SU-DHL-6 (cell line): ENCODE results near the gene PTPRK.

ENCODE experiments used
- H2AFZ ChIP-seq: fragments of 200-600 bp; sonication (generic); 2 replicates; pipeline ENCODE4 v1.6.1; 2014; ENCODE audit warnings: low read depth, mild to moderate bottlenecking, moderate library complexity, mixed read lengths, antibody characterized with exemption, low read length; ENCODE audit not compliant: severe bottlenecking
- H3F3A ChIP-seq: fragments of 200-600 bp; shearing (Covaris generic); 2 replicates; pipeline ENCODE4 v1.6.0; 2016; ENCODE audit warnings: antibody characterized with exemption, mild to moderate bottlenecking; ENCODE audit not compliant: insufficient read depth
- H3K27ac ChIP-seq: fragments of 200-600 bp; sonication (generic); 2 replicates; pipeline ENCODE4 v1.5.1; 2016; ENCODE audit warnings: low read depth, mild to moderate bottlenecking, low read length, moderate library complexity, mixed read lengths
- H3K27me3 ChIP-seq: fragments of 200-600 bp; sonication (generic), shearing (Covaris generic); 2 replicates; pipeline ENCODE4 v1.6.0; 2014; ENCODE audit warnings: mild to moderate bottlenecking, low read length
- H3K36me3 ChIP-seq: fragments of 200-600 bp; sonication (generic); 2 replicates; pipeline ENCODE4 v1.6.1; 2014; ENCODE audit warnings: mild to moderate bottlenecking, low read length, mixed read lengths
- H3K4me2 ChIP-seq: fragments of 300-600, 200-600 bp; shearing (Covaris generic), sonication (generic); 2 replicates; pipeline ENCODE4 v1.6.0; 2014; ENCODE audit warnings: low read length, low read depth, mild to moderate bottlenecking; ENCODE audit not compliant: poor library complexity, severe bottlenecking
- H3K4me3 ChIP-seq: fragments of 200-600 bp; sonication (generic); 2 replicates; pipeline ENCODE4 v1.5.1; 2014; ENCODE audit warnings: antibody characterized with exemption, low read length, mild to moderate bottlenecking, mixed read lengths; ENCODE audit not compliant: insufficient read depth, poor library complexity, severe bottlenecking
- H3K79me2 ChIP-seq: fragments of 200-600 bp; sonication (generic); 2 replicates; pipeline ENCODE4 v1.6.1; 2014; ENCODE audit warnings: mild to moderate bottlenecking, low read length, moderate library complexity; ENCODE audit not compliant: insufficient read depth
- H3K9ac ChIP-seq: fragments of 200-600 bp; sonication (generic); 2 replicates; pipeline ENCODE4 v1.7.0; 2014; ENCODE audit warnings: mild to moderate bottlenecking, low read length
- H3K9me2 ChIP-seq: fragments of 200-600 bp; sonication (generic); replicated peaks from 2 replicates; pipeline ENCODE4 v1.6.1; 2014; ENCODE audit warnings: low read length; ENCODE audit not compliant: insufficient read depth
- H3K9me3 ChIP-seq: fragments of 200-600 bp; sonication (generic); 2 replicates; pipeline ENCODE4 v1.6.1; 2014; ENCODE audit warnings: low read length, mixed read lengths; ENCODE audit not compliant: insufficient read depth
- H4K20me1 ChIP-seq: fragments of 200-600 bp; sonication (generic); 2 replicates; pipeline ENCODE4 v1.6.1; 2014; ENCODE audit warnings: low read depth, mild to moderate bottlenecking, antibody characterized with exemption, low read length, moderate library complexity, mixed read lengths
- EZH2phosphoT487 ChIP-seq: fragments of 200-600 bp; sonication (generic), shearing (Covaris generic); conservative IDR thresholded peaks from 2 replicates; pipeline ENCODE4 v1.6.1; 2018; ENCODE audit warnings: mild to moderate bottlenecking, antibody characterized with exemption, low read length, moderate library complexity, mixed read lengths
- TF ChIP-seq, protein P1 (sequence below): fragments of 200-600 bp; sonication (generic); IDR thresholded peaks from one replicate; pipeline ENCODE4 v1.5.1; 2017; ENCODE audit warnings: antibody characterized with exemption, mild to moderate bottlenecking, low read length, moderate library complexity; ENCODE audit not compliant: insufficient read depth, poor library complexity, severe bottlenecking

The PTPRK gene

DNA sequence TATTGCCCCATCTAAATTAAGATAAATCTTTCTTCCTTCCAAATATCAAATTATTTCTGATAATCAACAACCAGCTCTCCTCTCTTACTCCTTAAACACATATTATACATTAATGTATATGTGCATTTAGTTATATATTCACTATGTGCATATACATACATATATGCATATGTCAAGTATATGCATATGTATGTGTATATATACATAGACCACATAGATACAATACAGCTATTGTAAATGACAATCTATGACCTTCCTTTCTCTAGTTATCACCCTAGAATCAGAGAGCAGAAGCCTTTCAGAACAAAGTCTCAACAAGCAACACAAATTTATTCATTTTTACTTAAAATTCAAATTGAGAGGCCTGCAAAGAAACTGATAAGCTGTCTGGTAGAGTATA lies 378.5 kb downstream of the PTPRK start:
- no peaks in the 10 kb centered on the region for H3F3A ChIP-seq
- no peaks in the 10 kb centered on the region for H3K27me3 ChIP-seq
- no peaks in the 10 kb centered on the region for H3K36me3 ChIP-seq
- H3K79me2 ChIP-seq = no peaks in the 10 kb centered on the region
- H3K9ac ChIP-seq = no peak overlapping the region
- no peak for TF ChIP-seq EZH2phosphoT487
- TF ChIP-seq, protein P1, sequence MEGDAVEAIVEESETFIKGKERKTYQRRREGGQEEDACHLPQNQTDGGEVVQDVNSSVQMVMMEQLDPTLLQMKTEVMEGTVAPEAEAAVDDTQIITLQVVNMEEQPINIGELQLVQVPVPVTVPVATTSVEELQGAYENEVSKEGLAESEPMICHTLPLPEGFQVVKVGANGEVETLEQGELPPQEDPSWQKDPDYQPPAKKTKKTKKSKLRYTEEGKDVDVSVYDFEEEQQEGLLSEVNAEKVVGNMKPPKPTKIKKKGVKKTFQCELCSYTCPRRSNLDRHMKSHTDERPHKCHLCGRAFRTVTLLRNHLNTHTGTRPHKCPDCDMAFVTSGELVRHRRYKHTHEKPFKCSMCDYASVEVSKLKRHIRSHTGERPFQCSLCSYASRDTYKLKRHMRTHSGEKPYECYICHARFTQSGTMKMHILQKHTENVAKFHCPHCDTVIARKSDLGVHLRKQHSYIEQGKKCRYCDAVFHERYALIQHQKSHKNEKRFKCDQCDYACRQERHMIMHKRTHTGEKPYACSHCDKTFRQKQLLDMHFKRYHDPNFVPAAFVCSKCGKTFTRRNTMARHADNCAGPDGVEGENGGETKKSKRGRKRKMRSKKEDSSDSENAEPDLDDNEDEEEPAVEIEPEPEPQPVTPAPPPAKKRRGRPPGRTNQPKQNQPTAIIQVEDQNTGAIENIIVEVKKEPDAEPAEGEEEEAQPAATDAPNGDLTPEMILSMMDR = no peak
- no peaks in the 10 kb centered on the region for H3K9me3 ChIP-seq
- H3K27ac ChIP-seq = no peak overlapping the region
- no peak overlapping the region for H3K4me3 ChIP-seq
- no peaks in the 10 kb centered on the region for H4K20me1 ChIP-seq
- H3K4me2 ChIP-seq = no peak overlapping the region
- H3K9me2 ChIP-seq = no peaks in the 10 kb centered on the region
- no peak overlapping the region for H2AFZ ChIP-seq

DNA sequence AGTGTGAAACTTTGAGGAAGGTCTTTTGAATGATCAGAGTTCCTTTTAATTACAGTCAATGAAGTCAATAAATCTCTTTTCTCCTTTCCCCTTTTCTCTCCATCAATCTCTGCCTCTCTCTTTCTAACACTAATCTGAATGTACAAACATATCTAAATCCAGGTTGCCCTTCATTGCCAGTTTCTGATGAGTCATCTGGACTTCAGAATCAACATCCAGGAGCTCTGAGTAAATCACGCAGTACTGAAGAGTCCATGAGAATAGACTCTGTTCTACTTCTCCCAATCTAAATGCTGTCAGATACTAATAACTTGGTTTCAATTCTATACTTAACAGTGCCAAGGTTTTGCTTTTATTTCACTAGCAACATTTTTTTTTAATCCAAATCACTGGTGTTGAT lies 380.9 kb downstream of the PTPRK start:
- no peak overlapping the region for H3K4me3 ChIP-seq
- H3K36me3 ChIP-seq = no peaks in the 10 kb centered on the region
- H4K20me1 ChIP-seq = no peaks in the 10 kb centered on the region
- H3K79me2 ChIP-seq = no peaks in the 10 kb centered on the region
- TF ChIP-seq EZH2phosphoT487 = no peak
- TF ChIP-seq, protein P1 = no peak
- no peaks in the 10 kb centered on the region for H3K9me3 ChIP-seq
- no peak overlapping the region for H3K4me2 ChIP-seq
- no peaks in the 10 kb centered on the region for H3K9me2 ChIP-seq
- H3K27me3 ChIP-seq = no peaks in the 10 kb centered on the region
- H3F3A ChIP-seq = no peaks in the 10 kb centered on the region
- no peak overlapping the region for H3K27ac ChIP-seq
- H2AFZ ChIP-seq = no peak overlapping the region
- H3K9ac ChIP-seq = no peak overlapping the region

DNA sequence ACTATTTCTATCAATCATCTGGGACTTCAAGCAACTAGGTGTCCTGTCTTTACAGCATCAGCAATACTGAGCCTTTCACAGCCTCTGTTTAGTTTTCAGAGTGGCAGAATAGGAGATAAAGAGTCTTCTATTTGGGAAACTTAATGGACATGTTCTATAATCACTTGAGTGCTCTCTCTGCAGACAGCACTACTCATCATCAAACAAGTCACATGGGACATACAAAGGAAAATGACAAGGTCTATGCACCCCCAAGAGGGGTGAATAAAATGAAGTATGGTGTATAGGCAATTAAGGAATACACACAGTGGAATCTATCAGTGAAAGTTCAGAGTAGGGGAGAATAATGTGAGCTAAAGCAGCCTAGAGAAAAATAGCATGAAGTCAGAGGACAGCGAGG lies 381.7 kb downstream of the PTPRK start:
- TF ChIP-seq, protein P1 = no peak
- TF ChIP-seq EZH2phosphoT487 = no peak

DNA sequence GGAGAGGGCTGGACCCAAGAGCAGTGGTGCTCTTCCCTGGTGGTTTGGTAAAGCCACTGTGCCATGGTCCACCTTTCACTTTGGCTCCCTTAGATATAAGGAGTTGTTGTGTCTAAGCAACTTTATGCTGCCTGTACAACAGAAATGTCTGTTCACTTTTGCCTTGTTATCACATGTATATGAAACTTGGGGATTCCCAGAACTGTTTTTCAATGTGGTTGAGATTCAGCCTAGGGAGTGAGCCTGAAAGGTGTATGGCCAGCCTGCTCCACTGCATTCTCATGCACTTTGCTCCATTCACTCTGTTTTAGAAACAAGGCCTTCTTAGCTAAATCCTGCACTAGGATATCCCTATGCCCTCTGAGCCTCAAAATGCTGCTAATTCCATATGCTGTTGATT lies 385.1 kb downstream of the PTPRK start:
- Histone ChIP-seq H3K36me3 (no peaks in the 10 kb centered on the region), H3K9me3 (no peaks in the 10 kb centered on the region), H3F3A (no peaks in the 10 kb centered on the region), H3K9me2 (no peaks in the 10 kb centered on the region), H3K27ac (no peak overlapping the region), H3K4me3 (no peak overlapping the region), H3K27me3 (no peaks in the 10 kb centered on the region), H2AFZ (no peak overlapping the region), H3K9ac (no peak overlapping the region), H3K79me2 (no peaks in the 10 kb centered on the region), H4K20me1 (no peaks in the 10 kb centered on the region), H3K4me2 (no peak overlapping the region)
- TF ChIP-seq, protein P1 = no peak
- no peak for TF ChIP-seq EZH2phosphoT487

More for the DNA sequence above, 381.7 kb downstream of the PTPRK start:
- Histone ChIP-seq H3K79me2 (no peaks in the 10 kb centered on the region), H3K9me2 (no peaks in the 10 kb centered on the region), H3K36me3 (no peaks in the 10 kb centered on the region), H3K4me3 (no peak overlapping the region), H3K27me3 (no peaks in the 10 kb centered on the region), H3K4me2 (no peak overlapping the region), H3K27ac (no peak overlapping the region), H2AFZ (no peak overlapping the region), H3F3A (no peaks in the 10 kb centered on the region), H3K9me3 (no peaks in the 10 kb centered on the region), H4K20me1 (no peaks in the 10 kb centered on the region), H3K9ac (no peak overlapping the region)
